Transverse colon (tissue), 4 donors: Measurements from ENCODE around the gene CYP1A1.

ENCODE experiments used
- CTCF ChIP-seq, 5 experiments: fragments of 200-600 bp in 3 of 5; fragments of 450-650 bp in 2 of 5; sonication (generic) in 3 of 5; IDR thresholded peaks; 1 replicate in 2 of 5; 2 replicates in 3 of 5; pipeline ENCODE4 v1.5.1; 2016 to 2017; ENCODE audit warnings: antibody characterized with exemption in 5 of 5, inconsistent platforms in 3 of 5, mild to moderate bottlenecking in 2 of 5, moderate library complexity in 1 of 5
- POLR2A ChIP-seq: fragments of 450-650 bp; IDR thresholded peaks from one replicate; pipeline ENCODE4 v1.6.1; 2016; ENCODE audit warnings: antibody characterized with exemption, mild to moderate bottlenecking, moderate library complexity
- POLR2AphosphoS5 ChIP-seq, 3 donors: sonication (generic); formaldehyde crosslinking; IDR thresholded peaks; one replicate each; pipeline ENCODE4 v1.6.1; 2016; ENCODE audit warnings: antibody characterized with exemption in 3 of 3

GRCh38 chr15:74683758-74684157 is 41.6 kb downstream of the CYP1A1 start:
- no peak for TF ChIP-seq CTCF (IDR thresholded peaks at IDR 0.05)
- TF ChIP-seq POLR2AphosphoS5 (IDR thresholded peaks at IDR 0.05): no peak
- TF ChIP-seq POLR2A: no peak
